Umbilical cord (tissue), 2 donors: ENCODE data around the gene SIRT2. TPM values are rescaled to one million over a fixed set of nuclear protein-coding genes. Genes with fewer than 3 reads are reported as not detected.

ENCODE experiments used
- DNase-seq: peaks from one replicate; pipeline ENCODE4 v3.0.0-alpha.2; 2015; ENCODE audit warnings: low spot score
- total RNA-seq: library from RNA; depleted of rRNA; stranded (reverse); fragments of >200 nt; gene quantifications from one replicate; pipeline ENCODE4 v1.2.3, GENCODE V29; 2014; ENCODE audit warnings: low replicate concordance; ENCODE audit not compliant: insufficient read depth

SIRT2 gene
- total RNA-seq, 1 donor from 2014 or later = 36.4 TPM

DNA sequence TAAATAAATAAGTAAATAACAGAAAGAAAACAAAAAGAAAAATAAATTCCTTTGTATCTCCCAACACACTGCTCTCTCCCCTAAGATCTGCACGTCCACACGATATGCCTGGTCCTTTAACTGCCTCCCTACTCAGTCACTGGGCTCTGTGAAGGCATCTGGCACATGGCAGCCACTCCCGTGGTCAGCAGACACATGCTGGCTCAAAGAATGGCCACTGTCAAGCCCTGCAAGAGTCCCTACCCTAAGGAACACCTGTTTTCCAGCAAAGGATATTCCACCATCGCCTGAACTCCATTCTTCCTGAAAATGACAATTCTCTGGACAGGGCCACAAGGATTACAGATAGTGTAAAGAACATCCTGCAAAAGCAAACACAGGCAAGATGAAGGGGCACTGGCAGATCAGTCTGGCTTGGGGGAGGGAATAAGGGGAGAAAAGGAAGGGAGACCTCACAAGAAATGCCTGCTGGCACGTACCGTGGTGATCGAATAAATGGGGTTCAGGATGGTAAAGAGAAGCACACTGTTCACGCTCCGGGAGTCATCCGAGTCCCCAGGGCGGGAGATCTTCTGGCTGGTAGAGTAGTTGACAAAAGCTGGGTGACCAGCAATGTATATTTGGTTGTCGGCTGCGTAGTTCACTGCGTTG, 53.9 kb downstream of the SIRT2 start:
- no peak for DNase-seq

DNA sequence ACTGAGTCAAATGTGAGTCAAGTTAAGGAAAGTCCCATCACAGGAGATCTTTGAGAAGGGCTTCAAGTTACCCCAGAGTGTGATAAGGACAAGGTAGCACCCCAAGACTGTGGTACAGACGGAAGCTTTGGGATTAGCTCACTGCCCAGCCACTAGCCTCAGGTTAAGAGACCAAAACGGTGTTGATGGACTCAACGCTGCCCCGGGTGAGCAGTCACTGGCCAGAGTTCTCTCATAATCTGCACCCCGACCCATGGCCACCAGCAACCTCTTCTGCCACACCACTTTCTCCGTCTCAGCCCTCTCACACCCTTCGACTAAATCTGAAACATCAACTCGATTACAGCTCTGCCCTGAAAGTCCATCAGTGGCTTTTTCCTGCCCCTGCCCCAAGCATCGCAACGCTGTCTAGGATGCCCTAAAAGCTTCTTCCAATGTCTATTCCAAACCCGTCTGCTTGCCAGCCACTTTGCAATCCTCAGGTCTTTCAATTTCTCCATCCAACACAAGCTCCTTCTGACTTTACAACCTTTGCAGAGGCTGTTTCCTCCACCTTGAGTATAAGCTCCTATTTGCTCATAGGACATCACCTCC, 55.2 kb downstream of the SIRT2 start:
- no peak for DNase-seq

DNA sequence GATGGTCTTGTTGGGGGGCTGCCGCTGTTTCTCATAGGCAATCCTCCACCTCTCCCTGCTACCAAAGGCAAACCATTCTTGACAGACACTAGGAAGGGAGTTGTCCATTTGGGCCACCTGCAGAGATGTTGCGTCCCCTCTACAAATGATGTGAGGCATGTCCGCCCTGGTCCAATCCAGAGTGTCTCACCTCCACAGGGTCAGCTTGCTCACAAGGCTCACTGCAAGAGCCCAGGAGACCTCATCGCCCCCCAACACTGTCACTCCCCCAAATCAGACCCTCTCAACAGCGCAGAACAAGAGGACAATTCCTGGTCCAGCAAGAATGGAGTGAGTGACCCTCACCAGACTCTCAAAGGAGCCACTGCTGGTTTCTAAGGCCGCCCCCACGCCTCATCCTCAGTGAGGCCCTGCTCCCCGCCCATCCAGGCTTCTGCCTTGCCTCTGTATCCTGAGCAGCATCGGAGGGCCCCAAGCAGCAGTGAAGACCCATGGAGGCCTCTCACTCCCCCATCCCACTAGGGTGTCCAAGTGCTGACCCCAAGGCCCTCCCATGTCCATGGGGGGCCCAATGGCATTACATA, 56.2 kb downstream of the SIRT2 start:
- no peak for DNase-seq

DNA sequence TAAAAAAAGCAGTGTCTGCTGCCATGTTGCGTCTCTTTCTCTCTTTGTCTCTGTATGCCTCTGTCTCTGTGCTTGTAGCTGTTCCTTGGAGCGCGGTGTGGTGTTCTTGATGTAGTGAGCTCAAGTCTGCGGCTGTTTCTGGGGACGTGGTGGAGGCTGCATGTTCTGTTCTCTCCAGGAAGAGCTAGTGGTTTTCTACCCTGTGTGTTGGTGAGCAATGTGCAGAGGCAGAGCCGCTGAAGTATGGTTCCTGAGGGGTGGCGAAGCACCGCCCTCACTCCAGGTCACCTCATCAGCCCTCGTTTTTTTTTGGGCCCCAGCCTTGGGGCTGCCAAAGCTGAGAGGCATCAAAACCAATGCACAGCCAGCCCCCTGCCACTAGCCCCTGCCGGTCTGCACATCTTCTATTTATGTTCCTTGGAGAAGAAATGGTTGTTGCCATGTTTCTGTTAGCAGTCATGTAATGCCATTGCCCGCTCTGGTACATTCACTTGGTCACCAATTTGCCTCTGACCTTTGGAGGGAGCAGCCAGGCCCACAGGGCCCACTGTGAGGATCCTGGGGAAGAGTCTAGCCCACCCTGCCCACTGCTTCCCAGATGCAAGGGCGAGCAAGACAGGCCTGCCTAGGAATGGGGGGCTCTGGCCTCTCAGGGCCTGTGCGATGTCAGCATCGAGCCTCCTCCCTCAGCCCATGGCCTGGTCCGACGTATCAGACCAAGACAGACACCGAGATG, 56.8 kb downstream of the SIRT2 start:
- DNase-seq = no peak

DNA sequence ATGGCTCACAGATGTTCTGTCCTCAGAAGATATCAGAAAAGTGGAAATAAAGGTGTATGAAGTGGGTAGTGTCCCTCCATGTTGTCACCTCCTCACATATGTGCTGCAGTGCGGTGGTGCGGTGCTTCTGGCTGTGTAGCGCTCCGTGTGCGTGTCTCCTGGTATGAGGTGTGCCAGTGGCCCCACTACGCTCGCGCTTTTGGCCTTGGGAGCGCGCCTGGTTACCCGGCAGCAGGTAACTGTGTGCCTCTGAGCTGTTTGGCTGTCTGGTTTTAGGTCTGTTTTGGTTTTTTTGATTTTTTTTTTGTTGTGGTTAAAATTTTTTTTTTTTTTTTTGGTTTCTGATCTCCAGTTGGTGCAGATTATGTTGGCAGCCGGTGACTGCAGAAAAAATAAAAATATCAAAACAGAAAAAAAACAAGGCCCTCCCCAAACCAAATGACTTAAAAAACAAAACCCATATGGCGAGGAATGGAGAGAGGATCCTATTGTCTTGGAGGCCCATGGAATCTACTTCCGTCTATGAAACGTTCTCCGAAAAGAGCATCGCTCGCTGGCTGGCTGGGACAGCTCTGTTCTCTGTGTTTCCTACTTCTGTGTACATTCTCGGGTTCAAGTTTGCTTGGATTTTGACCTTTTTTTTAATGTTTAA, 57.5 kb downstream of the SIRT2 start:
- DNase-seq = no peak

DNA sequence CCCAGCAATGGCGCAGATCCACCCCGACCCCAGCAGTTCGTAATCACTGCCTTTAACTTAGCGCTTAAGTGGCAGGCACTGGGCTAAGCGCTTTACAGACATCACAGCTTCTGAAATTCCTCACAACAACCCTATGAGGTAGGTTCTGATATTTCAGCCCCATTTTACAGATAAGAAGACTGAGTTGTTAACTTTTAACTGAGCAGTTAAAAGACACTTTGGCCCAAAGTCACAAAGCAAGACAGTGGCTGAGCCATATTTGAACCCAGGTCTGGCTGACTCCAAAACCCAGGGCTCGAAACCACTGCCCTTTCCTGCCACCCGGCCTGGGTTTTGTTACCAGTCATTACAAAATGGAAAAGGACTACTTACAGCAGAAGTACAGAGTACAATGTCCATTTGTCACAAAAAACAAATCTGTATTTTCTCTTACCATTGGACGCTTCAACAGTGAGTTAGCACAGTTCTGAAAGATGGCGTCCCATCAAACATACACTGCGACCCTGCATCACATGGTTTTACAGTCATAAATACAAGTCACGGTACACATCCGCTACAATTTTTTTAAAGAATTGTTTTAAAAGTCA, 58.1 kb downstream of the SIRT2 start:
- no peak for DNase-seq

DNA sequence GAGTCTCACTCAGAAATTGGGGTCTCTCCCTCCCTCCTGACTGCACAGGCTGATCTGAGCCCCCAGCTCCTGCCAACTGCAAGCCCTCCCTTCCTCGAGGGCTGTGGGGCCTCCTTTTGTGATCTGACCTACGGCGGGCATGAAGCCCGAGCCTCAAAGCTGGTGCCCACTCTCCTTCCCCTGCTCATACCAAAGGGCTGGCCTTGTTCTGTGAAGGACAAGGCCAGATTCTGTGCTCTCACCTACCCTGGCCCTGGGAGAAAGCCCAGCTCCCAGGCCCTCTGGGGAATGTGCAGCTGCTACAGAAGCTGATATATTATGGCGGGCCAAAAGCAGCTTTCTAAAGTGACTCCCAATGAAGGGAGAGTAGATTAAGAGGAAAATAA, 58.8 kb downstream of the SIRT2 start:
- no peak for DNase-seq

DNA sequence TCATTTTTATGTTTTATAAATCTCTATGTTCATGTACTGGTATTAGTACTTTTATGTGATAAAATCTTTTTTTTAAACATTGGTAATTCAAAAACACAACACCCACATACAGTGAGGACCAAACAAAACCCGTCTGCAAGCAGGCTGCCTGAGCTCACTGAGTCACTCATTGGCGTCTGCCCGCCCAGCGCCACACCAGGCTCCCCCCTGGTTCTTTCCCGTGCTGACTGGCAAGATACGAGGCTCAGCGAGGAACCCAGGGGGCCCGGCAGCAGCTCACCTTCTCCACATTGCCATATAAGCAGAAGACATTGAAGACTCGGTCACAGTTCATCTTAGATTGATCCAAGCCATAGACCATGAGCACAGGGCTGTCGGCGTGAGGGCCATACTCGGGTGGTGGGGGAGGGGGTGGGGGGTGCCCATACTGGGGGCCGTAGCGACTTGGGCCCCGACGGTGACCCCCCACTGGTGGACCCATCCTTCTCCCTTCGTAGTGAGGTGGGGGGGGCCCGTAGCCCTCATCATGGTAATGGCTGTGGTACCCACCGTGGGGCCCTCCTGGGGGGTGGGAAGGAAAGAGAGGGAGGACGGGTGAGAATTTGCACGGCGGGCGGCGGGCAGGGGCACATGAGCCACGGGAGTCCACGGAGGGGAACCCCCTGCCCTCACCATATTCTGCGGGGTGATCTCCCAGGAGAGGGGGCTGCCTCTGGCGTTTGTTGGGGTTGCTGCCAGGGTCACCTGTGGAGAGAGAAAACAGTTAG, 59.4 kb downstream of the SIRT2 start:
- no peak for DNase-seq

DNA sequence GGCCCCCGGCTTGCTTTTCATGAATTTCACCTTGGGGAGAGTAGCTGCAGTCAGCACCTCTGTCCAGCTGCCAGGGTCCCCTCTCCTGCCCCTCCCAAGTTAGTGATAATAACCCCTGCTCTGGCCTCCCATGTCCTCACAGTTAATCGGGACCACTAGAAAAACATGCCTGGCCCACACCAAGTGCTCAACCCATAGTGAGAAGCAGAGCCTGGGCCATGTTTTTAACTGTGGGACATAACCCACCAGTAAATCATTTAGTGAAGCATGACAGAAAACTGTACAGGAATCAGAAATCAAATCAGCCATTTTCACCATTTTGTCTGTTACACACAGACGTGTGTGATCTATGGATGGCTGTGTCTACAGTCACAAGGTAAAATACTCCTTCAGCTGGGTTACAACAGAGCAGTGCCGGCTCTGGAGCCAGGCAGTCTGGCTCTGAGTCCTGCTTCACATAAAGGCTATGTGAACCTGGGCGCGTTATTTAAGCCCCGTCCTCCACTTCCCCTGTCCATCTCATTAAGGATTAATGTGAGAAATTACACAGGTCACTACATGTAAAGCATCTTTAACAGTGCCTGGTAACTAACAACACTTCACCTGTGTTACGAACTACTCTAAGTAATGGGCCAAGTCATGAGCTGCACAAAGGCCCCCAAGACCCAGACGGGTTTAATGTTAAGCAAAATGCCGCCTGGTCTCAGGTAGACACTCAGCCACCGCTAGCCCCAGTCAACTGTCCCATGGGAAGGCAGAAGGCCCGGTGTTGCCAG, 60.2 kb downstream of the SIRT2 start:
- DNase-seq = no peak

DNA sequence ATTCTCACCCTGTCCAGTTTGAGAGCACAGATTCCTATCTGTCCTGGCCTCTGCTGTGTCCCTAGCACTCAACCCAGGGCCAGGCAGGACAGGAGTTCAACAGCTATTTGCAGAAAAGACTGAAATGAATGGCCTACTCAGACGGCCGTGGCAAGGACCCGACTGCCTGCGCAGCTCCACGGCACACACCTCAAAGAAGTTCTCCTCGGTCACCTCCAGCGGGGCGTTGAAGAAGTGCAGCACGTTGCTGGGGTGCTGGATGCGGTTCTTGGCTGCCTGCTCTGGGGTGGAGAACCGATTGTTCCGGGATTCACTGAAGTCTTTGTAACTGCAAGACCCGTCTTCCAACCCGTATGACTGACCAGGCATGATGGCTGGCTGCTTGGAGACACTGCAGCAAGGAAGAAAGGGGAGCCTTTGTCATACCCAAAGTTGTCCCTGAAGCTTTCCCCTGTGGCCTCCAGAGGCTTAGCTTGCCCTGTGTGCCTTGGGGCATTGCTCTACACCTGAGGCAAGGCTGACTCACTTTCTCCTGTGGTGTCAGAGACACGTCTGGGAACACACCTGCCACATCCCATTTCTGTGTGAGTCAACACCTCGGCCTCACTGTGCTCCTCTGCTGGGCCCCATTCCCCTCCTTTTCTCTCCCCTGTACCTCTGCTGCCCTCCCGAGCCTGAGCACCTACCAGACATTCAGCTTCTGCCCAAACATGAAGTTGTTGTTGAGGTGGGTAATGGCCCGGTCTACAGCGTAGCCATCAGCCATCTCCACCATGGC, 61.0 kb downstream of the SIRT2 start:
- peak; percentile 63 for DNase-seq

DNA sequence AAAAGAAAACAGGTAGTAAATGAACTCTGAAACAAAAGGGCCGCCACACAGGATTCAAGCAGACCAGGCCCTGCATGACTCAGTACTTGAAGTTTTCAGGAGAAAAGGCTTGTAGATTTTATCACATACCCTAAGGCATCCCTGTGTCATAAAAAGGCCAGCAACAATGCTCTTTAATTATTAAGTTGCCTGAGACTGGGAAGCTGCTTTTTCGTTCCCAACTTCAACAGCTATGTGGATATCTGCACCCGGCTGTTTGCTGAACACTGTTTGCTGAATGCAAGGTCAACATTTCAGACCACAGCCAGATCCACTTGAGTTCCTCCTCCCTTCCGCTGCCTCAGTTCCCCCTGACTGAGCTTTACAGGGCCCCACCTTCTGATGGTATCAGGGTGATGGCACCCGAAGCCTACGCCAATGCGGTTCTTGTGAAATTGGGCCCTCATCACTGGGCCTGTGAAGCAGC, 61.7 kb downstream of the SIRT2 start:
- no peak for DNase-seq

DNA sequence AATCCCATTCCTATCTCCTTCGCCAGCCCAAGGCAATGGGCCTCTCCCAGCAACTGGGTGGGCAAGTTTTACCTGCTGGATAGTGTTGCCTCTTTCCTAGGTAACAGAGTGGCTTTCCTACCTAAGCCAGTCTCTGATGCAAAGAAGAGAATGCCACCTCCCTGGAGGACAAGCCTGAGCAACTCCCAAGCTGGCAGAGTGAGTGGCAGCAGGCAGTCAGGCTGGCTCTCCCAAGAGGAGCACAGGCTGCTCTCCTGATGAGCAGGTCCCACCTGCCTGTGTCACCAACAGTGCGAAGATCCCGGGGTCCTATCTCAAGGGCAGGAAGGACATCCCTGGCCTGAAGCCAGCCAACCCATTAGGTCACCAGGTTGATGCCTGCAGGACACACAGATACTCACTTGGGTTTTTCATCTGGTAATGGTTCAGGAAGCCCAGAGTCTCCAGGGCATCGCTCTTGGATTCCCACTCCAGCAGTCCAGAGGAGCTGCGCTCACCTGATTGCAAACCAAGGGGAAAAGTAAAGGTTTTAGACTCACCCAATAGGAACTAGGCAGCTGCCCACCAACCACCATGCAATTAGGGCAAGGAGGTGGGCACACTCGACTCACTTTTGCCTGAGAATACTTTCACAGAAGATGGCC, 62.3 kb downstream of the SIRT2 start:
- DNase-seq = no peak

DNA sequence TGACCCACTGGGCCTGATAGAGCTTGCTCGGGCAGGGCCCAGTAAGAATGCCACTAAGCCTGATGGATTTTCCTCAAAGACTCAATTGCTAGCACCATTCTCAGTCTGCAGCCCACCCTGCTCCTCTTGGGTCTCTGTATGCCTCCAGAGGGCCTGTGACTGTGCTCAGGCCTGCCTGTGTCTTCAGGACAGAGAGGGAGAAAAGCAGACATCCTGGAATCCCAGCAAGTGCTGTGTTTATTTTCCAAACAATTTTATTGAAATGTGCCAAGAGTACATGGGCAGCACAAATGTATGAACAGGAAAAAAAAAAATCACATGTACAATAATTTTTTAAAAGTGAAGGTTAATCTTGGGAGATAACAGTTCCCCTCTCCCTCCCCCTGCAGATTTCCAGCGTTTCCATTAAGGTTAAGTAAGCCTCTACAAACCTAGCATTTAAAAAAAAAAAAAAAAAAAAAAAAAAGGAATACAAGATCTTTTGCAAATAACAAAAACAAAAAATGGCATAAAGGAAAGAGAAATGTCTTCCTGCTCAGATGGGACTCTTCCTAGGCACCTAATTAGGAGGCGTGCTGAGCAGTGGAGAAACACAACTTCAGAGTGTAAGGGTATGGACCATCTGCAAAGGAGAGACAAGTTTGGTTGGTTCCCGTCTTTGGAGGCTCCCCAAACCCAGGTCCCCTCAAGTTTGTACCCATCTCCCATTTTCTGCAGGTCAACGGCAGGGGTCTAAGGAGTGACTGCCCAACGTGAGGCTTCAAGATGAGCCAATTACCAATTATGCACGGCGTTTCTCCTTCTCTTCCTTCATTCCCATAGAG, 63.0 kb downstream of the SIRT2 start:
- DNase-seq = no peak

DNA sequence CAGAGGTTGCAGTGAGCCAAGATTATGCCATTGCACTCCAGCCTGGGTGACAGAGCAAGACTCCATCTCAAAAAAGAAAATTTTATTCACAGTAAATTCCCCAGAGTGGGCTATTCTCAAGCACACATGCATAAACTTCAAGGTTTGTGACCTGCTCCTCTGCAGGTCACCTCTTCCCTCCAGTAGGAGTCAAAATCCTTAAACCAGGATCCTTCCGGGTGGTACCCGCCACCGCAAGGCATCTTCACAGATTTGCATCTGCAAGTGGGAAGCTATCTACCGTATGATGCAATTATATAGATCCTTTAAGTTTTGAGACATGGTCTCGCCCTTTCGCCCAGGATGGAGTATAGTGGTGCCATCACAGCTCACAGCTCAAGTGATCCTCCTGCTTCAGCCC, 64.8 kb downstream of the SIRT2 start:
- no peak for DNase-seq

DNA sequence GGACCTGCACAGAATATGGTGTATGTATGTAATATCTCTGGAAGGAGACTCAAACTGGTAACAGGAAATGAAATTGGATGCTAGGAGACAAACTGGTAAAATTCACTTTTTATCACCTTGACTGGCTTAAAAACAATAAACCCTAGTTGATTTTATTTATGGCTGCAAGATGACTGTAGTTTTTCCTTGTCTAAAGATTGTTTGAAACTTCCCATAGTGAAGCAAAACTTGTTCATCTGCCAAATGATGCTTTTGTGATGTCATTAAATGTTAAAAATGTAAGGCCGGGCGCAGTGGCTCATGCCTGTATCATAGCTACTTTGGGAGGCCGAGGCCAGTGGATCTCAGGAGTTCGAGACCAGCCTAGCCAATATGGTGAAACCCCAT, 65.3 kb downstream of the SIRT2 start:
- DNase-seq = no peak

DNA sequence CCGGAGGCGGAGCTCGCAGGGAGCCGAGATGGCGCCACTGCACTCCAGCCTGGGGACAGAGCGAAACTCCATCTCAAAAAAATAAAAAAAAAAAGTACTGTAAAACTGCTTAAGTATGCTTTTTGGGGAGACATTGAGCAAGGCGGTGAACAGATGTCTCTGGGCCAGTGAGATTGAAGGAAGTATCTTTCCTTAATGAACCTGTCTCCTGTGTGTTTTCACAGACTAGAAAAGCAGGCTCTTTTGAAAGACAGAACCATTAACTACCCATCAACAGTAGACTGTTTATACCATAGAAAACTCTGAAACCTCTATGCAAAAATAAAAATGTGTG, 66.4 kb downstream of the SIRT2 start:
- DNase-seq = peak; percentile 32

DNA sequence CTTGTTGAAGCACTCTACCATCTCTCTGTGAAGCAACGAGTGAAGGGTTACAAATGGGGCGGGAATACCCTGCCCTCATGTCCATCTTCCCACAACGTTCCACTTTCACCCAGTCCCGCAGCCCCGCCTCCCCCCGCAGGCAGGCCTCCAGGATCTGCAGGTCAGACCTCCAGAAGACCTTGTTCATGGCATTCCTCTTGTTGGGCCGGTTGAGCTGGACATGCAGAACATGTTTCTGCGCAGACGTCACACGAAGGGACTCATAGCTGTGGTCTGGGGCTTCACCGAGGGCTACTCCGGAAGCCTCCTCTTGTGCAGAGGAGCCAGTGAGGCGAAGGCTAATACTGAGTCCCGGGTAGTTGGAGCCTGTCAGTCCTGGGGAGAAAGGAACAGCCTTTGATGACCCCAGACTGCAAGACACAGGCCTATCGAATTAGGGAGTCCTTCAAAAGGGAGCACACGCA, 68.2 kb downstream of the SIRT2 start:
- DNase-seq = peak; percentile 78
